Liver (tissue), 9 donors: ENCODE results near the gene RNF144B. TPM values are rescaled to one million over a fixed set of nuclear protein-coding genes. Genes with fewer than 3 reads are reported as not detected.

Experiments
- DNase-seq: peaks from one replicate; pipeline ENCODE4 v3.0.0-alpha.2; 2017; ENCODE audit warnings: low spot score
- H3K27ac ChIP-seq, 2 donors: one replicate each; pipeline ENCODE4 v1.7.0; 2013; ENCODE audit warnings: inconsistent platforms in 2 of 2, low read length in 2 of 2, control low read depth in 1 of 2, low read depth in 1 of 2, mild to moderate bottlenecking in 1 of 2
- H3K27me3 ChIP-seq, 4 donors: one replicate each; pipeline versions ENCODE4 v1.6.1 to v1.7.0; 2013; ENCODE audit warnings: low read length in 3 of 4, inconsistent platforms in 1 of 4, mild to moderate bottlenecking in 1 of 4, moderate library complexity in 1 of 4; ENCODE audit not compliant: control insufficient read depth in 4 of 4, insufficient read depth in 4 of 4
- H3K36me3 ChIP-seq, 4 donors: one replicate each; pipeline versions ENCODE4 v1.6.1 to v1.7.0; 2013; ENCODE audit warnings: low read length in 3 of 4, mild to moderate bottlenecking in 3 of 4, low read depth in 1 of 4, moderate library complexity in 1 of 4; ENCODE audit not compliant: control insufficient read depth in 4 of 4, insufficient read depth in 3 of 4
- H3K4me1 ChIP-seq, 4 donors: one replicate each; pipeline versions ENCODE4 v1.6.1 to v1.7.0; 2013; ENCODE audit warnings: low read length in 3 of 4, mild to moderate bottlenecking in 3 of 4, moderate library complexity in 1 of 4; ENCODE audit not compliant: control insufficient read depth in 4 of 4, insufficient read depth in 4 of 4
- H3K4me3 ChIP-seq, 3 donors: one replicate each; pipeline versions ENCODE4 v1.6.1 to v1.7.0; 2013; ENCODE audit warnings: low read length in 3 of 3, control low read depth in 1 of 3, low read depth in 1 of 3, mild to moderate bottlenecking in 1 of 3
- H3K9ac ChIP-seq, 2 donors: one replicate each; pipeline ENCODE4 v1.7.0; 2013; ENCODE audit warnings: low read length in 2 of 2, mild to moderate bottlenecking in 2 of 2, moderate library complexity in 2 of 2, control low read depth in 1 of 2, low read depth in 1 of 2
- H3K9me3 ChIP-seq, 4 donors: one replicate each; pipeline versions ENCODE4 v1.6.1 to v1.7.0; 2013; ENCODE audit warnings: low read length in 3 of 4; ENCODE audit not compliant: control insufficient read depth in 4 of 4
- ATF3 ChIP-seq: IDR thresholded peaks from 2 replicates; pipeline ENCODE4 v1.6.1; 2016; ENCODE audit warnings: antibody characterized with exemption
- CTCF ChIP-seq: fragments of 150-350 bp; IDR thresholded peaks from 2 replicates; pipeline ENCODE4 v1.5.1; 2017; ENCODE audit warnings: improper control_type of control experiment, low read depth, low read length; ENCODE audit not compliant: missing input control
- FOXA1 ChIP-seq: IDR thresholded peaks from 2 replicates; pipeline ENCODE4 v1.6.1; 2016; ENCODE audit warnings: antibody characterized with exemption
- GABPA ChIP-seq, 2 donors: IDR thresholded peaks in 1 of 2; conservative IDR thresholded peaks in 1 of 2; 2 replicates each; pipeline ENCODE4 v1.6.1; 2016; ENCODE audit warnings: antibody characterized with exemption in 2 of 2, mild to moderate bottlenecking in 1 of 2, moderate library complexity in 1 of 2
- HNF4G ChIP-seq: IDR thresholded peaks from 2 replicates; pipeline ENCODE4 v1.6.1; 2016; ENCODE audit warnings: antibody characterized with exemption
- JUND ChIP-seq, 2 donors: IDR thresholded peaks; 2 replicates each; pipeline ENCODE4 v1.6.1; 2016; ENCODE audit warnings: antibody characterized with exemption in 2 of 2
- MAX ChIP-seq: IDR thresholded peaks from 2 replicates; pipeline ENCODE4 v1.6.1; 2016; ENCODE audit warnings: antibody characterized with exemption
- NR2F2 ChIP-seq: IDR thresholded peaks from 2 replicates; pipeline ENCODE4 v1.6.1; 2016; ENCODE audit warnings: antibody characterized with exemption
- RXRA ChIP-seq, 2 donors: IDR thresholded peaks; 2 replicates each; pipeline ENCODE4 v1.6.1; 2017 to 2018; ENCODE audit warnings: antibody characterized with exemption in 2 of 2, mild to moderate bottlenecking in 1 of 2
- SP1 ChIP-seq: IDR thresholded peaks from 2 replicates; pipeline ENCODE4 v1.6.1; 2018; ENCODE audit warnings: antibody characterized with exemption, mild to moderate bottlenecking
- TAF1 ChIP-seq: conservative IDR thresholded peaks from 2 replicates; pipeline ENCODE4 v1.6.1; 2016; ENCODE audit warnings: antibody characterized with exemption, mild to moderate bottlenecking
- YY1 ChIP-seq: IDR thresholded peaks from 2 replicates; pipeline ENCODE4 v1.6.1; 2016; ENCODE audit warnings: antibody characterized with exemption, mild to moderate bottlenecking
- ZBTB33 ChIP-seq: IDR thresholded peaks from 2 replicates; pipeline ENCODE4 v1.6.1; 2016; ENCODE audit warnings: antibody characterized with exemption
- WGBS: extraction: QIAGEN DNeasy Blood & Tissue Kit; methylation state at CpG from one replicate; pipeline ENCODE4 v1.1.7; 2013; 5-methylcytosine and 5-hydroxymethylcytosine counted together
- polyA plus RNA-seq, 2 donors: library from polyadenylated mRNA; stranded (reverse) in 1 of 2; unstranded in 1 of 2; fragments of 200-250 nt in 1 of 2; fragments of >200 nt in 1 of 2; fragmentation: Nextera tagmentation in 1 of 2; extraction: Ambion mirVana in 1 of 2; gene quantifications; one replicate each; pipeline versions ENCODE4 v1.2.1 to v1.2.3, GENCODE V29; 2013 to 2015
- total RNA-seq, 2 donors: library from RNA; depleted of rRNA; stranded (reverse); fragments of >200 nt; gene quantifications; one replicate each; pipeline ENCODE4 v1.2.3, GENCODE V29; 2014
- donor health status: healthy.
- donor health status: healthy.
- donor health status: healthy.
- donor health status: healthy.
- donor health status: healthy.

The RNF144B gene
- total and polyA plus RNA-seq, 4 donors, result 3.0 to 15.1 (median 7.6) TPM

GRCh38 chr6:18423426-18423825 lies 36.3 kb downstream of the RNF144B start:
- Histone ChIP-seq H3K9me3 (no peaks in the 10 kb centered on the region), H3K4me1 (peaks cover 0 to 10% (median under 1%) of the 10 kb centered on the region in 4 donors), H3K36me3 (peaks cover 0 to 2% (median 1%) of the 10 kb centered on the region in 4 donors), H3K4me3 (no peak overlapping the region), H3K9ac (no peak overlapping the region), H3K27me3 (no peaks in the 10 kb centered on the region), H3K27ac (no peak overlapping the region)
- no peak for DNase-seq
- TF ChIP-seq NR2F2 (no peak), JUND (IDR thresholded peaks at IDR 0.05) (no peak), YY1 (no peak), CTCF (no peak), RXRA (IDR thresholded peaks at IDR 0.05) (no peak), MAX (no peak)
- WGBS, result 78% methylated on average over 3 of the region's 3 CpGs

- H3K9me3 ChIP-seq, result no peaks in the 10 kb centered on the region
- H3K9ac ChIP-seq, result no peak overlapping the region
- TF ChIP-seq ZBTB33, result no peak
- no peak for TF ChIP-seq FOXA1
- TF ChIP-seq SP1, result no peak
- TF ChIP-seq CTCF, result no peak
- no peak for TF ChIP-seq MAX
- TF ChIP-seq JUND (IDR thresholded peaks at IDR 0.05), result no peak
- no peak for TF ChIP-seq HNF4G
- TF ChIP-seq TAF1, result no peak
- no peak for TF ChIP-seq NR2F2
- TF ChIP-seq ATF3, result no peak
- no peak for TF ChIP-seq GABPA (IDR thresholded peaks at IDR 0.05 in 1 of 2, conservative IDR thresholded peaks at IDR 0.05 in 1 of 2)
- H3K4me1 ChIP-seq, result peaks cover 0 to 10% (median under 1%) of the 10 kb centered on the region in 4 donors
- no peaks in the 10 kb centered on the region for H3K27me3 ChIP-seq
- DNase-seq, result no peak
- WGBS, result 51% methylated on average over 2 of the region's 2 CpGs
- peaks cover 0 to 3% (median 2%) of the 10 kb centered on the region in 4 donors for H3K36me3 ChIP-seq
- H3K4me3 ChIP-seq, result no peak overlapping the region
- no peak overlapping the region for H3K27ac ChIP-seq
Observed at GRCh38 chr6:18424201-18424600, 37.1 kb downstream of the RNF144B start.
